CD4-positive, alpha-beta T cell treated with Interleukin-6 for 4 hours (primary cell): ENCODE measurements around the gene IMMP2L.
"Not testable (repeated sequence)": the region's sequence is repeated elsewhere in the genome, so short reads cannot be mapped to it uniquely, and the experiment has no call there.

Source experiments
- DNase-seq: peaks from one replicate; pipeline ENCODE4 v3.0.0-alpha.2; 2020; ENCODE audit warnings: mixed read lengths

The IMMP2L gene

DNA sequence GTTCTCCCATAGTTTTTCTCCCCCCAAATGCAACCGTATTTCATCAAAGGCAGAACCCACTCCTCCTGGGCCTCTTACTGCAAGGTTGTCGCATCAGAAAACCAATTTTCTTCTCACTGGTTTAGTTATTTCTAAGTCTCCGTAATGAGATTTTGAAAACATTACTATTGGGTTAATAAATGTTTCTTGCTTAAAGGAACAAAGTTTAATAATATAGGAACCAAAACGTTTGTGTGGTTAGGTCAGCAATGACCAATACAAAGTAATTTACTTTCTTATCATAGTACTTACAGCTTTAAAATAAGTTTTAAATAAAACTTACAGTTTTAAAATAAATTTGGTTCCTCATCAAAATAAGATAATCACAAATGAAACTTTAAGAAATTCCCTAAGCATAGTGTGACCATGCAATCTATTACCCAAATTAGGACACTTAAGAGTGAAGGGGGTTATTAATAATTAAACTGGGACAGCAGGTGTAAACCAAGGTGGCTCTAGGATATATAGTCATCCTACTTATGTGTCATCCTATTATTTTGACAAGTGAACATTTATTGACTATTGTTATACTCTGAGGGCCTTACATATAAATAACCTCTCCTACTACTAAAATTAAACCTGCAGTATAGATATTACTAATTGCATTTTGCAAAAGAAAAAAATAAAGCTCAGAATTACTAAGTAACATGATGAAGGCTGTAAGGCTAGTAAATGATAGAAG lies 886.7 kb downstream of the IMMP2L start:
- no peak for DNase-seq

GRCh38 chr7:110673148-110673547 lies 889.1 kb downstream of the IMMP2L start:
- no peak for DNase-seq

- no peak for DNase-seq
Observed at GRCh38 chr7:110669410-110669809, 892.9 kb downstream of the IMMP2L start.

DNA sequence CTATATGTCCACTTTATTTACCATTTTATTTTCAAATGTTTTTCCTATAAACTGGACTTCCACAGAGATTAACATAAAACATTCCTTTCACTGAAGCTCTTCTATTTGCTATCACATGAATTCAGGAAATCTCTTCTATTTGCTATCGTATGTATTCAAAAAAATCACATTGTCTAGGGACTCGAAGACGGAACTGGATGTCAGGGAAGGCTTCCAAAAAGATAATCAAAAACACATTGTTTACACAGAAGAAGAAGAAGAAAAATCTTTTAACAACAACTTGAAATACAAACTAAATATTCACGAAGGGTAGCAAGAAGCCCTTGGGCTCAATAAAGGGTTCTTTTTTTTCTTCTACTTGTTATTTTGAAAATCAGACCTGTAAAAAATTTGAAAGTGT lies 897.5 kb downstream of the IMMP2L start:
- DNase-seq: no peak

DNA sequence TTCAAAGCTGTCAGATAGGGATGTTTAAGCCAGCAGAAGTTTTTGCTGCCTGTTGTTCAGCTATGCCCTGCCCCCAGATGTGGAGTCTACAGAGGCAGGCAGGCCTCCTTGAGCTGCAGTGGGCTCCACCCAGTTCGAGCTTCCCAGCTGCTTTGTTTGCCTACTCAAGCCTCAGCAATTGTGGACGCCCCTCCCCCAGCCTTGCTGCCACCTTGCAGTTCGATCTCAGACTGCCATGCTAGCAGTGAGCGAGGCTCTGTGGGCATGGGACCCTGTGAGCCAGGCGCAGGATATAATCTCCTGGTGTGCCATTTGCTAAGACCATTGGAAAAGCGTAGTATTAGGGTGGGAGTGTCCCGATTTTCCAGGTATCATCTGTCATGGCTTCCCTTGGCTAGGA lies 901.7 kb downstream of the IMMP2L start:
- not testable (repeated sequence) for DNase-seq

DNA sequence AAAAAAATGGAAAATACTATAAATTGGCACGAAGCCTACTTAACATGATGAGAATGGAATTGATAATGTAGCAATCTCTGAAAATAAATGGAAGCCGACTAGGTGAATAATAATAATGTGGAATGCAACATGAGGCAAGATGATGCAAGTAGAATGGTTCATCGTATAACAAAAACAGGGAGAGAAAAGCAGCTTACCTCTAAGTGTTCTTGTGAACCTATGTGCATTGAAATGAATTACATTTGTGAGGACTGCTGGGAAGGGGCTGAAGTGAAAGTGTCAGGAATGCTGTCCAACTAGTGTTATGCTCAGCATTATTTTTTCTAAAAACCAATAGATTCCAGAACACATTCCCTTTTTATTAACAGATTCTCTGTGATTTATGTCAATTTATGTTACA lies 912.0 kb downstream of the IMMP2L start:
- DNase-seq: no peak

- DNase-seq: no peak
Observed at GRCh38 chr7:110647266-110647665, 915.0 kb downstream of the IMMP2L start.

- DNase-seq: no peak
Observed at GRCh38 chr7:110646804-110647203, 915.5 kb downstream of the IMMP2L start.

- DNase-seq: no peak
Observed at GRCh38 chr7:110645616-110646015, 916.7 kb downstream of the IMMP2L start.

GRCh38 chr7:110645060-110645459 lies 917.2 kb downstream of the IMMP2L start:
- DNase-seq: no peak

- no peak for DNase-seq
Observed at GRCh38 chr7:110637252-110637651, 925.0 kb downstream of the IMMP2L start.

DNA sequence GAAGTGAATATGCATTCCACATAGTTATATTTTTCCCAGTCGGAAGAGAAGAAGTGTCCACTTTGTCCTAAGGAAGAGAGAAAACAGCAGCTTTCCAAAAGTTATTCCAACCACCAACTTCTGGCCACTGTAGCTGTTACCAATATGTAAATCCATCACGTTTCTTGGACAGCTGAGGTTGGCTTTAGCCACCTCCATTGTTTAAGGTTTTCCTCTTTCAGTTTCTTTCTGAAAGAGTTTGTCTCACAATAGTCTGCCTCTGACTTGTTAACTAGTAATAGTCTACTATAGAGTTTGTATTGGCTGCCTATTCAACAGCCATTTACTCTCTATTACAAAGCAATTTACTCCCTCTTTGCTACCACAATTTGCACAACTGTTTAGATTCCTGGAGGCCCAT lies 929.0 kb downstream of the IMMP2L start:
- no peak for DNase-seq

DNA sequence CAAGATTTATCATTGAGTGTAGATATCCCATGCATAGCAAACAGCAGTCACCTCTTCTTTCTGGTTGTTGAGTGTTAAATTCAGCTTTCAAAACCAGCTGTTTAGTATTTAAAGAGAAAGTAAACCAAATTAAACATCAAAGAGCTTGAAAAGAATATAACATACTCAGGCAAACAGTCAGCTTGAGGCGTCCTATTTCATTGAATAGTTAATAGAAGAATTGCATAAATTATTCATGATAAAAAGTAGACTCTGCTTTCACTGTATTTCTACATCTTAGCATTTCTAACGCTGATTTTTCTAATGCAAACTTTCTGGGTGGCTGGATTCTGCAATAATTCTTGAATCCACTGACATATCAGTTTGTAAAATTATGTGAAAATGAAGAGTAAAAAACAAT lies 935.9 kb downstream of the IMMP2L start:
- DNase-seq: no peak

- DNase-seq: no peak
Observed at GRCh38 chr7:110625294-110625693, 937.0 kb downstream of the IMMP2L start.

GRCh38 chr7:110623436-110623835 lies 938.9 kb downstream of the IMMP2L start:
- DNase-seq: no peak

DNA sequence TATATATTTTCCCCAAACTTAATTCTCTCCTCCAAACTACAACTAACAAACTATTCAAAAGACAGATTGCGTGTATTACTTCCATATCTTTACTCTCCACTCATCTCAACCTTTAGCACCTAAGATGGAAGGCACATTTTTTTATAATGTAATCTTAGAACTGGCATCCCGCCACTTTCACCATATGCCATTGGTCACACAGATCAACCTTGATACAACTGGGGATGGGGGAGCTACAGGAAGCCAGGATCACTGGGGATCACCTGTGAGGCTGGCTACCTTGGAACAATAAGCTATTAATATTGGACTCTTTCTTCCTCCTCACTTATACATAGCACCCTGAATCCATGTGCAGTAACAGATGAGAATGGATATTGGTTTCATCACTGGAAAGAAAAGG lies 941.0 kb downstream of the IMMP2L start:
- DNase-seq: no peak

DNA sequence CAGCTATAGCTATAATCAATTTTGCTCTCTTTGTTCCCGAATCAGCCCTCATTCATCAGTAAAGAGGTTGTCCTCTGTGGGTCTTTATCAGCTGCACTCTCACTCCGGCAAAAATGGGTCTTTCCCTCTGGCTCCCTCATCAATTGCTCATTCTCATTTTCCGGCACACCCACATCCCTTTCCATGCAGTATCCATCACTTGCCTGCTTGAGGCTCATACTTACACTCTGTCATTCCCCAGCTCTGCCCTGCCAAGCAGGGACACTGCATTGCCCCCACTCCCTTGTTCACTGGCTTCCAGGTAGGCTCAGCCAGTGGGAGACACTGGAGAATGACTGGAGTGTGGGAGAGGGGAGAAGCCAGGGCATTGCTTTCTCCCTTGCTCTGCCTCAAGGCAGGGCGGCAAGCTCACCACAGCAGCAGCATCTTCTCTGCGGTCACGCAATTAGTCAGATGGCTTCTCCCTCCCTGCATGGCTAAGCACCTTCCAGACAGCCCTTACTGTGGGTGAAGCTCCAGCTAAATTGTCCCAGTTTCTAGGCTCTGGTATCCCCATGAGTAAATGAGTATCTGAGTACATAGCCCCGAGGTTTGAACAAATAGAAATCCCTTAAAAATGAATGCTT lies 942.1 kb downstream of the IMMP2L start:
- DNase-seq: no peak
